Amygdala (tissue), 56 donors: ENCODE data around the gene CTBP2.
A peak's percentile ranks its signal among the peaks of the same experiment; 100 is the strongest.

Experiments used
- DNase-seq, 56 donors: peaks; one replicate each; lab custom pipeline; 2025; lab: John Stamatoyannopoulos, UW

CTBP2 gene

DNA sequence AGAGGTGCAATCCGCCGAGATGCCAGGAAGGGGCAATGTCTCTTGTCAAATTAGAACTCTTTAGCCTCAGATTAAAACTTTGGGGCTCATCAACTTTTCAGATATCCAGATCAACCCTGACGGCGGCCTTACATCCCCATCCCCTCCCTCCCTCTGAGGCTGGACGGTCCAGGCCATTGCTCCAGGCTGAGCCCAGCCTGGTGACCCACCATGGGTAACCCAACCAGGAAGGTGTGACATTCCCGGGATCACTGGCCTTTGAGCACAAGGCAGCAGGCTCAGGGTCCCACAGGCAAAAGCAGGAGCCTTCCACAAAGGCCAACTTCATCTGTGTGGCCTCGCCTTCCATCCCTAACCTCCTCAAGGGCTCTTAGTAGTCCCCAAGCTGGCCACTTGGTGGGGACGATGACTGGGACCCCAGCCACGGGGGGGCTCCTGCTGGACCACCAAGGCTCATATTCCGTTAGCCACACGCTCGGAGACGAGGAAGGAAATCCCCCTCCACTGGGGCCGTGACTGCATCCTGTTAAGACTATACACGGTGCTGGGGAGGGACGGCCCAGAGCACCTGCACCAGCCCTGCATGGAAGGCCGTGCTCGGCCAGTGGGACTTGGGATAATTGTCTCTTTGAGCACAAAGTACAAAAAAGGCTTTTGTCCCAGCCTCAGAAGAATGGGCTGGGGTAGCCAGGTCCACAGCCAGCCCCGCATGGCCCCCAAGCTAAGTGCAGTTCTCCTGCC is 155.6 kb downstream of the CTBP2 start:
- DNase-seq = peak in 1 of 56 donors; percentile 22

DNA sequence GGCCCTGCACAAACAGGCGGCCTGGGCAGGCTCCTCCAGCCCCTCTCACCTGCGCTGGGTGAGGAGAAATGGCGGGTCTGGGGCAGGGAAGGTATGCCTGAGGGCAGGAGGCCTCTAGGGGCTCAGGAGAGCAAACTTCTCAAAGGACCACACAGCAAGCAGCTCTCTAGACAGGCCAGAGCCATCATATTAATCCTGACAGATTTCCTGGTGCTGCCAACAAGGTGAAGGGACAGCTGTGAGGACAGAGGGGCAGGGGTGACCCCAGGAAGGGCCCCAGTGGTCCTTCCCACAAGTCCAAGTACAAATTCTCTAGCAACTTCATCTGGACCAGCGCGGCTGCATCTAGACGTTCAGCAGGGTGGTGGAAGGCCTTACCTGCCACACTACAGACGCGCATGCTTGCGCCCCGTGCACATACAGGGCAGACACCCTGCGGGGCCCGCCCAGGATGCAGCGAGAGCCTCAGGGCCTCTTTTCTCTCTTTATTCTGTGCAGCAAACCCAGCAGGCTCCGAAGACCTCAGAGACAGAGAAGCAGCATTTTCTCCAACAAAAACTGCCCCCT is 156.4 kb downstream of the CTBP2 start:
- no peak for DNase-seq

DNA sequence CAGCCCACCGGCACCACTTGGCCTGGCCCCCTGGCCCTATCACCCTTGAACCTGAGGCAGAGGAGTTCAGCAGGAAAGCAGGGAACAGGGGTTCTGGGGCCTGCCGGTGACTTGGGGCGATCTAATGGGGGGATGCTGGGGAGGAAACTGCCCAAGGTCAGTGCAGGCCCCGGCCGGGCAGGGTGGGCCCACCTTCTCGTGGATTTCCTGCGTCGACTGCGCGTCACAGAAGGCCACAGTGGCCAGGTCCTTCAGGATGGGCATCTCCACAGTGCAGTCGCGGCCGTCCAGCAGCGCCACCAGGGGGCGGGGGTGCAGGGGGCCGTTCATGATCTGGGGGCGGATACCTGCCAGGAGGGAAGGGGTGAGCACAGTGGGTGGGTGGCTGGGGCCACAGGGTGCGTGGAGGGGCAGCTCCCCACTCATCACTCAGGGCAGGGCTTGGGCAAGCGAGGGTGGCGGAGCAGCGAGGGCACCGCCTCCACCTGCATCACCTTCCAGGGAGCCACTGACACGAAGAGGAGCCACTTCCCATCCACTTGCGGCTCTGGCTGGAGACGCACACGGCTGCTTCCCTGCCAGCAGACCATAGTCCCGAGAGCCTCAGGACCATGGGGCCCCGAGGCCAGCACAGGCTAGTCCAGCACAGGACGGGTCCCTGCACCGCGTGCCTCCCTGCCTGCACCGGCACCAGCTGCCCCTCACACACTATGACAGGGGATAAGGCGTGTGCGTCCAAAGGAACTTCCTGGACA is 157.0 kb downstream of the CTBP2 start:
- no peak for DNase-seq

DNA sequence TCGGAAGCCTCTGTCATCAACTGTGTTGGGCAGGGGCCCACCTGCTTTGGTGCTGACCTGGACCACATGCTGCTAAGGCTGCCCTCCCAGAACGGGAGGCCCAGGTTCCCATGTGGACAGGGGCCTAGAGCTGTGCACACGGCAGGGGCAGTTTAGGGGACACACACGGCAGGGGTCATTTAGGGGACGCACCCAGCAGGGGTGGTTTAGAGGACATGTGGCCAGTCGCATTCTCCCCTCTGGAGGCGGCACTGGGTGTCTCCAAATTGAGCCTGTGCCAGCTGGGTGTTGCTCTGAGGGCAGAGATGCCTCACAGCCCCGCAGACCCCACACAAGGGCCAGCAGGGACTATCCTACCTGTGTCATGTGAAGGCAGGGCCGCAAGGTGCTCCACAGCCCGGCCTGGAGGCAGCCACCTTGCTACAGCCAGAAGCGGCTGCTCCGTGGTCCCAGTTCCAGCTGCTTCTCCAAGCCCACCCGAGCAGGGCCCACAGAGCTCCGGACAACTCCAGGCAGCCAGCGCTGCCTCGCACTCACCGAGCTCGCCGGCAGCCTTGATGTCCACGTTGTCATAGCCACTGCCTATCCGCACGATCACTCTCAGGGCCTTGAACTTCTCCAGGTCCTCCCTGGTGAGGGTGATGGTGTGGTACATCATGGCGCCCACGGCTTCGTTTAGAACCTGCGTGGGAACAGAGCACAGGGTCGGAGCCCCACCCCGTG is 157.8 kb downstream of the CTBP2 start:
- no peak for DNase-seq

DNA sequence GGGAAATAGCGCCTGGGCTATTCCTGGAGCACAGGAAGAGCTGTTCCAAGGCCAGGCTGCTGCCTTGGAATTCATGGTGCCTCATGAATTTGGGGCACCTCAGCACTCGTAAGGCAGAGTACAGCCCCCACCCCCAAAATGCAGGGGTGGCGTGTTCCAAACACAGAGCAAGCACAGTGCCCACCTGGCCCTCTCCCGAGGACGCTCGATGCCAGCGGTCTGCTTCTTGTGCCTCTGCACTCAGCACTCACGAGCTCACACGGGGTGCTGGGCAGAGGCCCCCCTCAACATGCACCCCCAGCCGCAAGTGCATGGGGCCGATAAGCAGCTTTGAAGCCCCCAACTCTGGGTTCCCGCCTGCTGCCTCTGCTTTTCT is 158.3 kb downstream of the CTBP2 start:
- no peak for DNase-seq

DNA sequence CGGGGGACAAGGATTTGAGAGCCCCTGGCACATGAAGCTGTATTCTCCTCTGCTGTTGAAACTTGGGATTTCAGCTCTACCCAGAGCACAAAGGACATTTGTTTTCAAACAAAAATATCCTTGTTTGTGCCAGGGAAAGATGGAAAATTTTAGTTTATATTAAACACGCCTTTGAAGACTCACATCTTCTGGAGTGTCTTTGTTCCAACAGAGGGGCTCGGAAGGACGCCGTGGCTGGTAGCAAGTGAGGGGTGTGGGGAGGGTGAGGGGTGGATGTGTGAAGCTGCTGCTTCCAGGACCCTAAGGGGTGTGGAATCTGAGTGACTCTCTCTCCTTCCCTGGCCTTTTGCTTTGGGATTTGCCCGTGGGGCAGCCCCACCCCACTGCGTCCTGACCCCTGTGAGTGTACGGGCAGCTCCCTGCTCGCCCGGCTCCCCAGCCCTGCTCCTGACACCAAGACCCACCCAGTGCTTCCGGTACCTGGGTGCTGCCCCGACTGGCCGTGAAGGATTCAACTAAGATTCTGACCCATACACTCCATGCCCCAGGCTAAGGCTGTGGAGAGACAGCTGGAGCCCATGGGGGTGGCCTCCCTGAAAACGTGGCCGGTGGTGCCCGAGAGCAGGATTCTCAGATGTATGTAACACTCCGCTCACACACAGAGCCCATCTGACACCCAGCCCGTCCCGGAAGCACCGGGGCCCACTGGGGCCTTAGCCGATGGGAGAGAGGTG is 158.9 kb downstream of the CTBP2 start:
- DNase-seq = peak in 9 of 56 donors; percentile 29 to 71 (median 52)

DNA sequence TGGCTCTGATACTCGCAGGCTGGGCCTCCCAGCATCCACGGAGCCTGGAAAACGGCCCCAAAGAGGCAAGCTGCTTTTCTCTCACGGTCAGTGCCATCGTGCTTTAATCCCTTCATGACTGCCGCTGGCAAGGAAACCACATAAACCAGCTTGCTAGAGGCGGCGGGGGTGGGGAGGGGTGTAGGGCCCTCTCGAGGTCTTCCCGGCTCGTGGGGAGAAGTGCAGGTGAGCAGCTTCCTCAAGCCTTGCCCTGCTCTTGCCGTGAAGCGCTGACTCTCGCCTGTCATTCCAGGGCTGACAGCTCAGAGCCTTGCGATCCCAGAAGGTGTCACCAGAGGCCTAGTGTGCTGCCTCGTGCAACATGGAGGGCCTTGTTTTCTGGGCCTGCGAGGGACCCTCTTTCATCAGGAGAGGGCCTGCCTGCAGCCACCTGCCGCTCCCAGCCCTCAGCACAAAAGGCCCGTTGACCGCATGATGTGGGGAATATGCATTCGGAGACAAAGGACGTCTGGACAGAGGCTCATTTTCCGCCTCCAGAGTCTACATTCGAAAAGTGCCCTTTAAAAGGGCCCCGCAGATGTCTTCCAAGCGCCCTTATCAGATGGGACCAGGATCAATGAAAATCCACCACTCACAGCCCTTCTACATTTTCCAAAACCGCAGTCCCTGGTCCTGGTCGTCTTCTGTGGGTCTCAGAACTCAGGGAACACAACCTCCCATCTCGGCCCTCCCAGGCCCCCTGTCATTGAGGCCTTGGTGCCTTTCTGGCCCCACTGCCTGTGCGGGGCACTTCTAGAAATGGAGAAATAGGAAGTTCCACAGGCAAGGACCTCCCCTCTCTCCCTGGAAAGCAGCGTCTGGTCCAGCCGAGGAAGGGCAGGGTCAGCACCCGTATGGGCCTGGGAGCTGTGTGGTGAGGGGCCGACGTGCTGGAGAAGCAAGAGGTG is 159.7 kb downstream of the CTBP2 start:
- peak in 28 of 56 donors; percentile 24 to 74 (median 54) for DNase-seq

DNA sequence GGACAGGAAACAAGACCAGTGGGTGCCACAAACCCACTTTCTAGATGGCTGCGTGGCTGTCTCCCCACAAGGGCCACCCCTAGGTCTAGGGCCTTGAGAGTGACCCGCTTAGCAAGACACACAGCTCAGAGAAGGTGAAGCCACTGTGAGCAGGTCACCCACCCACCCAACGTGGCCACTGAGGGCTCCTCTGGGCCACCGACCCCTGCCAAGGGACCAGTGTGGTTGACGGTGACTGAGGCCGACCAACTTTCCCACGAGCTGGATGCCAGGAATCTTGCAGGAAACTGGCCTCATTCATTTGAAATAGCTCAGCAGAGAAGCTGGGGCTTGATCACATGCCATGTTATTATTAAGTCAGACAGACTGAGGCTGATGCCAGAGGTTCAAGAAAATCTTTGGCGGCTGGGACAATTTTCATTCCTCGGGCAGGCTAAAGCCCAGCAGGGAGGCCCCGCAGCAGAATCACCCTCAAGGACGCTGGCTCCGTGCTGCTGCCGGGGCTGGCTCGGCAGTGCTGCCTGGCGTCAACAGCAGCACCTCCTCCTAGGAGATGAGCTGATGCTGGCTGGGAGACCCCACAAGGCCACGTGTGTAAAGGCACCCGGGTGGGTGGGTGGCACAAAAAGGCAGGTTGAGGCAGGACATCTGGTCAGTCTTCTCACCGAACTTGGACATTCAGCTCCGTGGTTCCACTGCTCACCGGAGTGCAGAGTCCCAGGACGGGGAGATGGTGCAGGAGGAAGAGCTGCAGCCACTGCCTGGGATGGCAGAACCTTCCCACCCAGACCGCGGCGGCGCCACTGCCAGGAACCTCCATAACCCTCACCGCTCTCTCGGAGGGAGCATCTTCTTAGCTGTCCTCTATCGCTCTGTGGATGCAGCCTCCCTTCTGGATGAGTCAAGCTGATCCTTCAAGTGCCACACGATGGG is 160.7 kb downstream of the CTBP2 start:
- DNase-seq = peak in 21 of 56 donors; percentile 24 to 79 (median 49)

DNA sequence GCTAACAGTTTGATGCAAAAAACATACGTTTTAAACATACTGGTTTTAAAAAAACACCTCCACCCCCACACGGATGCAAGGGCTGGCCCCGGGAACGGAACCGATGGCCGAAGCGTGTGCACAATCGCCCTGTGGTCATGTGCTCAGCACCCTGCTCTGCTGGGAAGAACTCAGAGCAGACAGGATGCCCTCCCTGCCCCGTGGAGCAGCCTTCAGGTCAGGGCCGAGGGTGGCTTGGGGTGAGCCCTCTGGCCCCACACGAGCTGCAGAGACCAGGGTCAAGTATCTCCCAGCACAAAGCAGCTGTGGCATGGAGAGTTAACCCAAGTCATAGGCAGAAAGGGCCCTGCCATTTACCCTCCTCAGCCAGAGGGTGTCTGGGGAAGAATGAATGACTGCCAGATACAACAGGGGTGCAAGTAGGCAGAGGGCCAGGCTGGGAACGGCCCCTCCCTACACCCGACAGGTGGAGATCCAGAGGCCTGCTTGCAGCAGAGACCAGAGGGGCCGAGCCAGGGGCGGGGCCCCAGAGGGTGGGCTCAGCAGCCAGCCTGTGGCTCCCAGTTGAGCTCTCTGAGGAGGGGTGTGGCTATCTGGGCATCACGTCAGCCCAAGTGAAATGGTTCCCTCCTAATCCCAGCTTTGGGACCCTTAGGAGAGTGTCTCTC is 161.6 kb downstream of the CTBP2 start:
- DNase-seq = no peak

DNA sequence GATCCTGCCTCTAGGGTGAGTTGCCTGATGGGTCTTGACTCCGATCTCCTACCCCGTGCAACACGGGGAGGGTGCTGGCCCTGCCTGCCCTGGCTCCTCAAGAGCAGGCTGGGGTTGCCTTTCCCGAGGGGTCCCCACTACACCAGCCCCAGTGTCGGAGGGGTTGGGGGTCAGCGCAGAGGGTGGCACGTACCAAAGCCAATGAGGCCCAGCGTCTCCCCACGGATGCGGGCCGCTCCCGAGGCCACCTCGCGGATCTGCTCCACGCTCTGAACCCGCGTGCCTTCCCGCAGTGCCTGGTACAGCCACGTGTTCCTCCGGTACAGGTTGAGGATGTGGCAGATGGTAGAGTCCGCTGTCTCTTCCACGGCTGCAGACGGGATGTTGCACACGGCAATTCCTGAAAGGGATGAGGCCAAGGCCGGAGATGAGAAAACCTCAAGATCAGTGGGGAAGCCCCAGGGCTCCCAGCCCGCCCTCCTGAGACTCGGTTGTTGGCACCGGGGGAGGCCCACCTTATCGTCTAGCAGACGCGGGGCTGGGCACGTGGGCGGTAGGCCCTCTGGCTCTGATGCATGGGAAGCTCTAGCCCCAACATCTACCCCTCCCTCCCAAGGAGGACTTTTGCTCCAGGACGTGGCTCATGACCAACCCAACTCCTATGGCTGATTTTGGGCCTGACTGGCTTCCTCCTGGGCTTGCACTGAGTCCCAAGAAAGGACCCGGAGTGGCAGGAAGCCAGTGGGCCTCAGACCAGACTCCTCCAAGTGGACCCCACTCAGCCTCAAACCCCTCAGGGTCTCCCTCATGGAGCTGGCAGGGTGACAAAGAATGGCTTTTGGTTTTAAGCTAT is 162.4 kb downstream of the CTBP2 start:
- no peak for DNase-seq

DNA sequence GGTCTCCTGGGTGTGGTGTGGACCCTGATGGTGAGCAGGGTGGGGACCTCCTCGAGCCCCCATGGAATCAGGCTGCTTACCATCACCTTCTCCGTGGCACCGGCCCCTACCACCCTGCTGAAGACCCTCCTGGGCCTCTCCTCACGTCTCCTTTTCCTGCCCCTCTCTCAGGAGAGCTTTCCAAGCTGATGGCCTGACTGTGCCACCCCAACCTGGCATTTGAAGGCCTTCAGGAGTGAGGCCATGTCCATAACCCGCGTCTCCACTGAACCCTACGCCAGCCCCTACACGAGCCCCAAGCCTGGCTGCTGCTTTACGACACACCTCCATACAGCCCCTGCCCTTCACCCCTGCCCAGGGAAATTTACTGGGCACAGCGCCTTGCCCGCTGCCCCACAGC is 163.1 kb downstream of the CTBP2 start:
- no peak for DNase-seq

DNA sequence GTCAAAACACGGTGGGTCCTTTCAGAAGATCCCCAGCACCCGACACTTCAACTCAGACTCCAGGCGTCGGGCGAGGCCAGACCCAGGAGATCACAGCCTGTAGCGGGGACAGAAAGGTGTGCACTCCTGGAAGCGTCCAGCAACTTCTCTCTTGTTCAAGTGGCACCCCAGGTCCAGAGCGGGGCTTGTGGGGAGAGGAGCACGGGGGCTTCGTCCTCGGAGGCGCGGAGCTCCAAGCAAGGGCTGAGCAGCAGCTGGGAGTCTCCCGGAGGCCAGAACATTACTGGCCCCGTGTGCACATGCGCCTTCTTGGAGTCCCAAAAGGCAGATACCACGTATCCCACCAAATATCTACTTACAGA is 163.5 kb downstream of the CTBP2 start:
- DNase-seq = no peak

DNA sequence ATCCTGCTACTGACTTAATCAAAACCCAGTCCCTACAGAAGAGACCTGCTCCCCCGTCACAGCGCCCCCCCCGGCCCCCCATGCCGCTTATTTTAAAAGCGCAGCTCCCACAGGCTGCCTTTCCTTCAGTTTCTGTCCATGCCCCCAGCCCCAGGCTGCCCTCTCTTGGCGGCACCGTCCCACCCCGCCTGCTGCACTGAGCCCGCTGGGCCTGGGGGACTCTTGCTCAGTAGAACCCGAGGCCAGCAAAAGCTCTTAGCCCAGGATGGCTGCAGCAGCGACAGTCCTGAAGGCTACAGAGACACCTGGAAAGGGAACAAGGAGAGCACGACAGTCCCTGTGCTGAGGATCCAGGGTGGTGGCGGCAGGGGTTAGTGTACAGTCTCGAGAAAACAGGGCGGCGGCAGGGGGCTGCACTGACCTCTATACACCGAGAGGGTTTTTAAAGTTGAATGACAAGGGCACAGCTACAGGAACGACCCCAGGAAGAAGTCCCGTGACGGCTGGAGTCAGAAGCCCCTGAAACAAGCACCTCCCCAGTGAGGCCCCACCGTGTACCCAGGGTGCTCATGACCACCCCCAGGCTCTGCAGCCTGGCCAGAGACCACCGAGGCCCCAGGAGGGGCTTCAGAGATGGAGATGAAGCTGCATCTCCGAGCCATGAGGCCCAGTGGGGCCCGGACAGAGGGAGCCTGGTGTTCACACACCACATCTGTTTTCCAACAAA is 164.1 kb downstream of the CTBP2 start:
- DNase-seq = no peak

DNA sequence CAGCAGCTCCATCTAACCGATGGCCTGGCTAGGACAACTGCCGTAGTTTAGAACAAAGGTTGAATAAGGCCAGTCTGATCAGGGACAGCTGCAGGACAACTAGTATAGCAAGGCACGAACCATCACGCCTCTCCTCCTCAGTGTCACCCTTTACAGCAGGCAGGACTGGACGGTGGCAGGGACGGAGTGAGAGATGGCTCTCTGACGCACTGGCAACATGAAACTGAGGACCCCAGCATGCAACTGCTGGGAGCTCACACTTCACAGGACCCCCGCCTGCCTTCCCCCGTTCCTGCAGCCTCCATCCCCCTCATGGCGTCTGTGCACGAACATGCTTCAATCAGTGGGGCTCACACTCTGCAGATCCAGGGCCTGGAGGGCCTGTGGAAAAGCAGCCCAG is 164.8 kb downstream of the CTBP2 start:
- no peak for DNase-seq

DNA sequence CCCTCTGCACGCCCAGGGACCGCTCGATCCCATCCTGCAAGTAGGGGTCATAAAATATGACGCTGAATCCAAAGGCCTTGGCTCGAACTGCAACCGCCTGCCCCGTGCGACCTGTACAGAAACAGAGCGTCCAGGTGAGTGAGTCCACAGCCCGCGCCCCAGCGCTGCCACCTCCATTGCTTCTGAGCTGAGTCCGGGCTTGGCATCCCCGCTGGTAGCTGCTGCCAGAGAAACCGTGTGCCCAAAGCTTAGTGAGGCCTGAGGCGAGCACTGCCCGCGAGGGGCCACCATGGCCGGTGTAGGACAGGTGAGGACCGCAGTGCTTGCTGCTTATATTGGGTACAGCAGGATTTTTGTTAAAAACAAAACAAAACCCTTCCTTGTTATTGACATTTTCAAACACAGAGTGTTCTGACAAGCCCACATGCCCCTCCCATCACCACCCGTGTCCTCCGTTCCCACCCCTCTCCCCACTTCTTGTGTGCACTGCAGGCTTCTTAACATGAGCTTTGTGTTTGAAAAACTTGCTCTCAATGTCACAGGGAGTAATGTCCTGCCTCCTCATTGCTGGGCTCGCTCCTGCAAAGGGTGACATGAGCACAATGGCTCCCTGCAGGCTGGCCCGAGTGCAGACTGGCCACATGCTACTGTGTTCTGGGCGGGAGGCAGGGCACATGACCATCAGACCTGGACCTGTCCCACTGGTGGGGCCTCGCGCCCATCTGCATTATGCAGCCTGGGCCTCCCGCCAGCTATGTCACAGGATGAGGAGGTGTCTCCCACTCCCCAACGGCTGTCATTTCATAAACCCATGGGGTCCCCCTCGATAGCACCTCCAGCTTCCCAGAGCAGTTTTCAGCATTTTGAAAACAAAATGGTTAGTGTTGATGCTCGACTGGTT is 165.5 kb downstream of the CTBP2 start:
- DNase-seq = peak in 24 of 56 donors; percentile 21 to 77 (median 51)
